GM18858 (cell line): Measurements from ENCODE around the gene UNKL.
"Not testable (repeated sequence)": the region's sequence is repeated elsewhere in the genome, so short reads cannot be mapped to it uniquely, and the experiment has no call there.

Experiments used
- ATAC-seq: cut with Tn5 transposase; IDR thresholded peaks from one replicate; pipeline ENCODE4 v1.9.1; 2021; ENCODE audit not compliant: unreplicated experiment

UNKL gene

GRCh38 chr16:1446296-1447080, 32.0 kb upstream of the UNKL start:
- ATAC-seq: no peak

- ATAC-seq: no peak
Measured at GRCh38 chr16:1445518-1446203, 31.2 kb upstream of the UNKL start.

- ATAC-seq: no peak
Measured at GRCh38 chr16:1444730-1445517, 30.4 kb upstream of the UNKL start.

- no peak for ATAC-seq
Measured at GRCh38 chr16:1443980-1444729, 29.7 kb upstream of the UNKL start, which contains the start of gene CCDC154. Gene CCDC154 (minus strand): TSS chr16:1444556. CDS start chr16:1444322, 234 bp downstream.

- ATAC-seq: no peak
Measured at GRCh38 chr16:1443403-1443973, 29.0 kb upstream of the UNKL start.

- no peak for ATAC-seq
Measured at GRCh38 chr16:1442697-1443096, 28.2 kb upstream of the UNKL start.

GRCh38 chr16:1441391-1441829, 26.9 kb upstream of the UNKL start:
- ATAC-seq: no peak

- not testable (repeated sequence) for ATAC-seq
Measured at GRCh38 chr16:1439699-1440074, 25.2 kb upstream of the UNKL start.

GRCh38 chr16:1439058-1439698, 24.7 kb upstream of the UNKL start:
- ATAC-seq: no peak

GRCh38 chr16:1438229-1439057, 23.9 kb upstream of the UNKL start:
- ATAC-seq: no peak

GRCh38 chr16:1437606-1438005, 23.1 kb upstream of the UNKL start:
- ATAC-seq: no peak

- no peak for ATAC-seq
Measured at GRCh38 chr16:1436731-1437355, 22.3 kb upstream of the UNKL start.

- no peak for ATAC-seq
Measured at GRCh38 chr16:1435921-1436697, 21.6 kb upstream of the UNKL start.

GRCh38 chr16:1434644-1435592, 20.4 kb upstream of the UNKL start:
- no peak for ATAC-seq

- no peak for ATAC-seq
Measured at GRCh38 chr16:1433756-1434155, 19.3 kb upstream of the UNKL start.

- ATAC-seq: no peak
Measured at GRCh38 chr16:1433263-1433560, 18.7 kb upstream of the UNKL start.
